DND-41 (cell line): ENCODE results near the gene MPO.

Experiments
- ATAC-seq: fragments of 200-7000 bp; cut with Tn5 transposase; 3 replicates; pipeline ENCODE4 v1.9.1; 2021; ENCODE audit warnings: low read depth; ENCODE audit not compliant: insufficient read depth
- DNase-seq: peaks from one replicate; pipeline ENCODE4 v3.0.0-alpha.2; 2020
- H2AFZ ChIP-seq: 2 replicates; pipeline ENCODE4 v1.6.0; 2012; ENCODE audit warnings: low read depth, low read length
- H3K27ac ChIP-seq: 2 replicates; pipeline ENCODE4 v1.5.1; 2012; ENCODE audit warnings: low read length, inconsistent platforms
- H3K27me3 ChIP-seq: fragments of 200-600 bp; sonication (generic); 2 replicates; pipeline ENCODE4 v1.6.0; 2012; ENCODE audit warnings: low read length, mild to moderate bottlenecking, inconsistent platforms; ENCODE audit not compliant: insufficient read depth, poor library complexity
- H3K36me3 ChIP-seq: 2 replicates; pipeline ENCODE4 v1.5.1; 2012; ENCODE audit warnings: low read length, inconsistent platforms; ENCODE audit not compliant: insufficient read depth
- H3K4me1 ChIP-seq: 2 replicates; pipeline ENCODE4 v1.5.1; 2012; ENCODE audit warnings: mild to moderate bottlenecking, low read length; ENCODE audit not compliant: insufficient read depth
- H3K4me2 ChIP-seq: 2 replicates; pipeline ENCODE4 v1.6.0; 2012; ENCODE audit warnings: mild to moderate bottlenecking, moderate library complexity, low read length, inconsistent platforms; ENCODE audit not compliant: insufficient read depth
- H3K4me3 ChIP-seq, 2 experiments: fragments of 200-600 bp in 1 of 2; shearing (Covaris generic) in 1 of 2; 2 replicates each; pipeline ENCODE4 v1.5.1; 2012 to 2016; ENCODE audit warnings: inconsistent platforms in 2 of 2, low read length in 2 of 2, mild to moderate bottlenecking in 2 of 2, low read depth in 1 of 2, moderate library complexity in 1 of 2
- H3K79me2 ChIP-seq: 2 replicates; pipeline ENCODE4 v1.6.0; 2012; ENCODE audit warnings: low read length, inconsistent platforms; ENCODE audit not compliant: insufficient read depth
- H3K9ac ChIP-seq: 2 replicates; pipeline ENCODE4 v1.6.0; 2012; ENCODE audit warnings: low read depth, mild to moderate bottlenecking, inconsistent platforms, low read length, moderate library complexity
- H3K9me3 ChIP-seq: 2 replicates; pipeline ENCODE4 v1.5.1; 2012; ENCODE audit warnings: low read length, moderate library complexity, mild to moderate bottlenecking, inconsistent platforms; ENCODE audit not compliant: insufficient read depth, severe bottlenecking
- H4K20me1 ChIP-seq: 2 replicates; pipeline ENCODE4 v1.6.0; 2012; ENCODE audit warnings: low read length; ENCODE audit not compliant: insufficient read depth
- CTCF ChIP-seq: IDR thresholded peaks from 2 replicates; pipeline ENCODE4 v1.5.1; 2012; ENCODE audit warnings: borderline replicate concordance, low read length, moderate library complexity, mild to moderate bottlenecking; ENCODE audit not compliant: poor library complexity, severe bottlenecking; ENCODE audit errors: extremely low read depth
- EZH2 ChIP-seq: IDR thresholded peaks from 3 replicates; pipeline ENCODE4 v1.6.1; 2012; ENCODE audit warnings: borderline replicate concordance, low read depth, mild to moderate bottlenecking, moderate library complexity, low read length, inconsistent platforms; ENCODE audit not compliant: severe bottlenecking

Gene MPO

GRCh38 chr17:58302919-58303585 is 22.3 kb upstream of the MPO start:
- H3K4me1 ChIP-seq = no peaks in the 10 kb centered on the region
- ATAC-seq = no peak
- DNase-seq = peak; percentile 5
- no peaks in the 10 kb centered on the region for H3K9me3 ChIP-seq
- no peak overlapping the region for H3K4me3 ChIP-seq
- H3K9ac ChIP-seq = no peak overlapping the region
- H4K20me1 ChIP-seq = no peaks in the 10 kb centered on the region
- H3K27me3 ChIP-seq = no peaks in the 10 kb centered on the region
- no peak overlapping the region for H3K27ac ChIP-seq
- H3K79me2 ChIP-seq = no peaks in the 10 kb centered on the region
- TF ChIP-seq EZH2 = no peak
- no peak for TF ChIP-seq CTCF
- H3K36me3 ChIP-seq = 0 out of 2 replicates have a peak, but pooled peaks cover 7% of the 10 kb centered on the region
- H3K4me2 ChIP-seq = no peak overlapping the region
- no peak overlapping the region for H2AFZ ChIP-seq

- Histone ChIP-seq H2AFZ (no peak overlapping the region), H3K79me2 (no peaks in the 10 kb centered on the region), H3K9me3 (no peaks in the 10 kb centered on the region), H3K27me3 (no peaks in the 10 kb centered on the region), H3K27ac (no peak overlapping the region), H3K4me2 (no peak overlapping the region), H3K4me3 (no peak overlapping the region), H3K4me1 (no peaks in the 10 kb centered on the region), H4K20me1 (no peaks in the 10 kb centered on the region), H3K9ac (no peak overlapping the region), H3K36me3 (0 out of 2 replicates have a peak, but pooled peaks cover 1% of the 10 kb centered on the region)
- ATAC-seq (no peak), DNase-seq (peak; percentile 4)
- TF ChIP-seq CTCF (no peak), EZH2 (no peak)
These were observed 21.6 kb upstream of the MPO start for GRCh38 chr17:58302171-58302918.

- Histone ChIP-seq H3K4me2 (no peak overlapping the region), H3K4me1 (no peaks in the 10 kb centered on the region), H3K36me3 (no peaks in the 10 kb centered on the region), H2AFZ (no peak overlapping the region), H3K9ac (no peak overlapping the region), H3K27ac (no peak overlapping the region), H3K4me3 (no peak overlapping the region), H3K27me3 (no peaks in the 10 kb centered on the region), H3K9me3 (no peaks in the 10 kb centered on the region), H3K79me2 (no peaks in the 10 kb centered on the region), H4K20me1 (no peaks in the 10 kb centered on the region)
- ATAC-seq = no peak
- no peak for TF ChIP-seq CTCF
- TF ChIP-seq EZH2 = no peak
- peak; percentile 3 for DNase-seq
These were observed 20.9 kb upstream of the MPO start for GRCh38 chr17:58301504-58302150.
